HCT116 (cell line): ENCODE data around the gene LSM10. TPM values are rescaled to one million over a fixed set of nuclear protein-coding genes. Genes with fewer than 3 reads are reported as not detected.

Source experiments
- ATAC-seq: fragments of 200-7000 bp; cut with Tn5 transposase; 2 replicates; pipeline ENCODE4 v1.9.1; 2020; ENCODE audit warnings: mild to moderate bottlenecking, moderate library complexity
- BruUV-seq: library from RNA; stranded (reverse); fragments of 400-500 nt; replicated peaks from 2 replicates; lab custom pipeline; 2021; lab: Mats Ljungman, UMichigan
- CTCF ChIA-PET: fragments of 300-600 bp; sonication (Branson Sonifier 250); formaldehyde crosslinking; loops from one replicate; lab custom pipeline; 2021; ENCODE audit warnings: antibody characterized with exemption; lab: Charles Lee
- POLR2A ChIA-PET: fragments of 300-600, 350-600 bp; sonication (Branson Sonifier 250); formaldehyde crosslinking; loops from one replicate; lab custom pipeline; 2021; ENCODE audit warnings: antibody characterized with exemption; lab: Charles Lee
- RAD21 ChIA-PET, 2 experiments: fragments of 300-600 bp; sonication (Branson Sonifier 250); formaldehyde crosslinking; loops; one replicate each; lab custom pipeline; 2023; ENCODE audit warnings: low total read pairs in 2 of 2; ENCODE audit not compliant: uncharacterized antibody in 2 of 2, unreplicated experiment in 2 of 2, low non-redundant PET in 1 of 2; lab: Charles Lee
- DNase-seq: peaks from one replicate; pipeline ENCODE4 v3.0.0-alpha.2; 2010; ENCODE audit warnings: low read depth, low spot score
- H2AFZ ChIP-seq: fragments of 200-600 bp; shearing (Covaris generic), sonication (generic); 2 replicates; pipeline ENCODE4 v1.6.1; 2017; ENCODE audit warnings: low read depth, mixed run types, mixed read lengths, antibody characterized with exemption, low read length; ENCODE audit not compliant: poor library complexity, severe bottlenecking
- H3K27ac ChIP-seq: 2 replicates; pipeline ENCODE4 v1.5.1; 2012; ENCODE audit warnings: low read depth, low read length
- H3K27me3 ChIP-seq: fragments of 200-600 bp; sonication (generic); 2 replicates; pipeline ENCODE4 v1.6.1; 2016; ENCODE audit warnings: mixed run types, low read length, mixed read lengths; ENCODE audit not compliant: insufficient read depth
- H3K36me3 ChIP-seq, 2 experiments: fragments of 200-500 bp in 1 of 2; fragments of 200-600 bp in 1 of 2; sonication (Bioruptor generic) in 1 of 2; sonication (generic) in 1 of 2; 2 replicates each; pipeline versions ENCODE4 v1.5.1 to v1.6.1; 2014 to 2016; ENCODE audit warnings: low read length in 2 of 2, inconsistent platforms in 1 of 2, mixed read lengths in 1 of 2, mixed run types in 1 of 2; ENCODE audit not compliant: insufficient read depth in 2 of 2, control insufficient read depth in 1 of 2
- H3K4me1 ChIP-seq, 2 experiments: fragments of 200-600 bp in 1 of 2; sonication (generic) in 1 of 2; 2 replicates each; pipeline versions ENCODE4 v1.5.1 to v1.6.1; 2012 to 2017; ENCODE audit warnings: low read length in 2 of 2, inconsistent platforms in 1 of 2, mild to moderate bottlenecking in 1 of 2, mixed read lengths in 1 of 2, mixed run types in 1 of 2, moderate library complexity in 1 of 2; ENCODE audit not compliant: insufficient read depth in 2 of 2, control insufficient read depth in 1 of 2
- H3K4me2 ChIP-seq: fragments of 200-600 bp; sonication (generic); 2 replicates; pipeline ENCODE4 v1.6.1; 2017; ENCODE audit warnings: mixed run types, low read length, mixed read lengths
- H3K4me3 ChIP-seq, 2 experiments: fragments of 200-600 bp in 1 of 2; sonication (generic) in 1 of 2; replicated peaks in 1 of 2; 2 replicates each; pipeline ENCODE4 v1.5.1; 2011 to 2016; ENCODE audit warnings: low read length in 2 of 2, control low read depth in 1 of 2, low read depth in 1 of 2, mild to moderate bottlenecking in 1 of 2, mixed read lengths in 1 of 2, mixed run types in 1 of 2
- H3K79me2 ChIP-seq: fragments of 200-600 bp; sonication (generic); 2 replicates; pipeline ENCODE4 v1.6.1; 2017; ENCODE audit warnings: mild to moderate bottlenecking, mixed run types, low read length, moderate library complexity, mixed read lengths; ENCODE audit not compliant: insufficient read depth
- H3K9ac ChIP-seq: fragments of 200-600 bp; sonication (generic); 2 replicates; pipeline ENCODE4 v1.6.1; 2016; ENCODE audit warnings: low read length, mixed read lengths
- H3K9me2 ChIP-seq: fragments of 200-600 bp; sonication (generic), shearing (Covaris generic); 2 replicates; pipeline ENCODE4 v1.6.1; 2017; ENCODE audit warnings: mixed run types, mild to moderate bottlenecking, moderate library complexity; ENCODE audit not compliant: insufficient read depth
- H3K9me3 ChIP-seq, 2 experiments: fragments of 200-500 bp in 1 of 2; fragments of 200-600 bp in 1 of 2; sonication (Bioruptor generic) in 1 of 2; sonication (generic) in 1 of 2; 2 replicates each; pipeline ENCODE4 v1.6.1; 2014 to 2017; ENCODE audit warnings: low read length in 2 of 2, mixed read lengths in 2 of 2, inconsistent platforms in 1 of 2, low read depth in 1 of 2, mild to moderate bottlenecking in 1 of 2, mixed run types in 1 of 2, moderate library complexity in 1 of 2; ENCODE audit not compliant: control insufficient read depth in 1 of 2, insufficient read depth in 1 of 2
- H4K20me1 ChIP-seq: fragments of 200-600 bp; sonication (generic), shearing (Covaris generic); 2 replicates; pipeline ENCODE4 v1.6.1; 2017; ENCODE audit warnings: mixed run types, mild to moderate bottlenecking, moderate library complexity; ENCODE audit not compliant: insufficient read depth
- CBX3 ChIP-seq: IDR thresholded peaks from 2 replicates; pipeline ENCODE4 v1.6.1; 2012; ENCODE audit warnings: low read depth
- ELF1 ChIP-seq: IDR thresholded peaks from 2 replicates; pipeline ENCODE4 v1.6.1; 2012; ENCODE audit warnings: low read depth, borderline replicate concordance
- EZH2phosphoT487 ChIP-seq: fragments of 200-600 bp; IDR thresholded peaks from 2 replicates; pipeline ENCODE4 v1.6.1; 2018; ENCODE audit warnings: antibody characterized with exemption, borderline replicate concordance
- FOSL1 ChIP-seq: IDR thresholded peaks from 2 replicates; pipeline ENCODE4 v1.6.1; 2012; ENCODE audit warnings: low read depth
- JUND ChIP-seq: IDR thresholded peaks from 2 replicates; pipeline ENCODE4 v1.6.1; 2012
- RAD21 ChIP-seq: IDR thresholded peaks from 2 replicates; pipeline ENCODE4 v1.6.1; 2012; ENCODE audit warnings: low read depth, mild to moderate bottlenecking
- SIN3A ChIP-seq: IDR thresholded peaks from 2 replicates; pipeline ENCODE4 v1.6.1; 2012; ENCODE audit warnings: low read depth
- SP1 ChIP-seq: IDR thresholded peaks from 2 replicates; pipeline ENCODE4 v1.6.1; 2012; ENCODE audit warnings: low read depth
- TCF7L2 ChIP-seq: IDR thresholded peaks from 2 replicates; pipeline ENCODE4 v1.7.0; 2011; ENCODE audit warnings: borderline replicate concordance, inconsistent platforms; ENCODE audit not compliant: insufficient read depth, insufficient read length; ENCODE audit errors: extremely low read depth
- ZFX ChIP-seq: fragments of 450-650 bp; IDR thresholded peaks from 2 replicates; pipeline ENCODE4 v1.6.1; 2017
- ZNF274 ChIP-seq: fragments of 200-500 bp; sonication (Bioruptor generic); IDR thresholded peaks from 2 replicates; pipeline ENCODE4 v1.6.1; 2014; ENCODE audit warnings: mild to moderate bottlenecking, low read depth, low read length, inconsistent platforms
- intact Hi-C: fragments of 100-400 bp; cut with micrococcal nuclease; formaldehyde crosslinking; loops from 2 replicates; pipeline ENCODE4 v1.10.0; 2022
- total RNA-seq: library from RNA; stranded (reverse); gene quantifications from one replicate; pipeline ENCODE4 v1.2.1, GENCODE V29; 2021; ENCODE audit not compliant: unreplicated experiment
- TF ChIP-seq, protein P1 (sequence below): IDR thresholded peaks from 2 replicates; pipeline ENCODE4 v1.6.1; 2012
- TF ChIP-seq, protein P2 (sequence below): IDR thresholded peaks from 2 replicates; pipeline ENCODE4 v1.6.1; 2012; ENCODE audit warnings: low read depth
- TF ChIP-seq, protein P3 (sequence below), 3 experiments: fragments of 200-600 bp in 1 of 3; sonication (generic) in 1 of 3; IDR thresholded peaks in 2 of 3; conservative IDR thresholded peaks in 1 of 3; 2 replicates each; pipeline ENCODE4 v1.5.1; 2012 to 2017; ENCODE audit warnings: low read depth in 2 of 3, low read length in 2 of 3, antibody characterized with exemption in 1 of 3, borderline replicate concordance in 1 of 3, control low read depth in 1 of 3, mild to moderate bottlenecking in 1 of 3, mixed read lengths in 1 of 3, mixed run types in 1 of 3, moderate library complexity in 1 of 3; ENCODE audit not compliant: insufficient read depth in 1 of 3

The LSM10 gene
- total RNA-seq, 1 experiment from 2014 or later = 49.5 TPM

GRCh38 chr1:36354486-36354885 is 43.2 kb downstream of the LSM10 start (continued):
- TF ChIP-seq, protein P1, sequence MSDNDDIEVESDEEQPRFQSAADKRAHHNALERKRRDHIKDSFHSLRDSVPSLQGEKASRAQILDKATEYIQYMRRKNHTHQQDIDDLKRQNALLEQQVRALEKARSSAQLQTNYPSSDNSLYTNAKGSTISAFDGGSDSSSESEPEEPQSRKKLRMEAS = no peak
- TF ChIP-seq, protein P2, sequence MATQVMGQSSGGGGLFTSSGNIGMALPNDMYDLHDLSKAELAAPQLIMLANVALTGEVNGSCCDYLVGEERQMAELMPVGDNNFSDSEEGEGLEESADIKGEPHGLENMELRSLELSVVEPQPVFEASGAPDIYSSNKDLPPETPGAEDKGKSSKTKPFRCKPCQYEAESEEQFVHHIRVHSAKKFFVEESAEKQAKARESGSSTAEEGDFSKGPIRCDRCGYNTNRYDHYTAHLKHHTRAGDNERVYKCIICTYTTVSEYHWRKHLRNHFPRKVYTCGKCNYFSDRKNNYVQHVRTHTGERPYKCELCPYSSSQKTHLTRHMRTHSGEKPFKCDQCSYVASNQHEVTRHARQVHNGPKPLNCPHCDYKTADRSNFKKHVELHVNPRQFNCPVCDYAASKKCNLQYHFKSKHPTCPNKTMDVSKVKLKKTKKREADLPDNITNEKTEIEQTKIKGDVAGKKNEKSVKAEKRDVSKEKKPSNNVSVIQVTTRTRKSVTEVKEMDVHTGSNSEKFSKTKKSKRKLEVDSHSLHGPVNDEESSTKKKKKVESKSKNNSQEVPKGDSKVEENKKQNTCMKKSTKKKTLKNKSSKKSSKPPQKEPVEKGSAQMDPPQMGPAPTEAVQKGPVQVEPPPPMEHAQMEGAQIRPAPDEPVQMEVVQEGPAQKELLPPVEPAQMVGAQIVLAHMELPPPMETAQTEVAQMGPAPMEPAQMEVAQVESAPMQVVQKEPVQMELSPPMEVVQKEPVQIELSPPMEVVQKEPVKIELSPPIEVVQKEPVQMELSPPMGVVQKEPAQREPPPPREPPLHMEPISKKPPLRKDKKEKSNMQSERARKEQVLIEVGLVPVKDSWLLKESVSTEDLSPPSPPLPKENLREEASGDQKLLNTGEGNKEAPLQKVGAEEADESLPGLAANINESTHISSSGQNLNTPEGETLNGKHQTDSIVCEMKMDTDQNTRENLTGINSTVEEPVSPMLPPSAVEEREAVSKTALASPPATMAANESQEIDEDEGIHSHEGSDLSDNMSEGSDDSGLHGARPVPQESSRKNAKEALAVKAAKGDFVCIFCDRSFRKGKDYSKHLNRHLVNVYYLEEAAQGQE = no peak

DNA sequence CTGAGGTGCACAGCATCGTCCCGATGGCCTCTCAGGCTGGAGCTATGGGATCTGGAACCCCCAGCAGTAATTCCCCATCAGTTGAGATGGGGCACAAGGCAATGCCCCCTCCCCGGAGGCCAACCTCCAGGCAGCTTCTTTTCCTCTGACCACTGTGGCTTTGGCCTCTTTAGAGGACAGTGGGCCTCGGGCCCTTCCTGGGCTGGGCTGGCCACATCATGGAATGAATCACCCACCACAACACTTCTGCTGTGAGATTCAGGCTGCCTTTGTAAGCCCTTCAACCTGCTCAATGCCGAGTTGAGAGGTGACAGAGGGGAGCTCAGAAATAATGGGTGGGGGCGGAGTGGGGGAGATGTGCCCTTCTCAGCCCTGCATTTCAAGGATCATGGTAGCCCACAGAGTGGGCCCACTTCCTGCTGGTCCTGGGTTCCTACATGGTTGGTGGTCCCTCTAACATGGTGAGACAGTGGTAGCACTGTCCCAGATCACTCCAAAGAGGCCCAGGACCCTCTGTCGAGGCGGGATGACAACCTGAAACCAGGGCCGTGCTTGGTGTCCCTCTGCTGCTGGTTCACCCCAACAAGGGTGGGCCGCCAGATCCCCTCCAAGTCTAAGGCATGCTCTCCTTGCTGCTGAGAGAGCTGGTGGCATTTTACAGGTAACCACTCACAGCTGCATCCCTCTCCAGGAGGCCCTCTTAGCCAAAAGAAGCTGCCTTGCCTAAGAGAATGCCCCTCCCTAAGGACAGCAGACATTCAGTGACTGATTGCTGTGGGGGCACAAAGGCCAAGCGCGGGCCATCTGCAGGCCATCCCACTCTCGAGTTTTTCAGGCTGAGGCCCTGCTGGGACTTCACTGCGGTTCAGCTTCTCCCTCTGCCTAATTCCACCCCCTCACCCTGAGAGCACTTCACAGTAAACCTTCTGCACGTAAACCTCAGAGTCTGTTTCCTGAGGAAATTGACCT is 44.5 kb downstream of the LSM10 start:
- H3K36me3 ChIP-seq = peaks cover 18 to 32% of the 10 kb centered on the region in 2 experiments; a peak in 3 of 4 replicates
- ChIA-PET RAD21 (interaction anchor here in 1 of 2 experiments (0.7 kb wide), 1 partner anchor 88 kb away, joined by 3 read pairs; no protein-coding TSS in a partner anchor), CTCF (no interaction called here), POLR2A (no interaction called here)
- no peaks in the 10 kb centered on the region for H3K9me3 ChIP-seq
- no peaks in the 10 kb centered on the region for H3K9me2 ChIP-seq
- H3K79me2 ChIP-seq = no peaks in the 10 kb centered on the region
- H3K27ac ChIP-seq = 0 out of 2 replicates have a peak overlapping the region, but pooled peaks have one; percentile 25
- H3K4me2 ChIP-seq = peak overlapping the region; percentile 78
- ATAC-seq (no peak), DNase-seq (no peak)
- peak overlapping the region; percentile 63; the same call in 1 of the 2 replicates for H3K9ac ChIP-seq
- no TSS peak for BruUV-seq
- no peaks in the 10 kb centered on the region for H3K27me3 ChIP-seq
- H4K20me1 ChIP-seq = no peaks in the 10 kb centered on the region
- H2AFZ ChIP-seq = no peak overlapping the region
- intact Hi-C loops = no loop called here
- H3K4me1 ChIP-seq = peaks cover 6 to 50% of the 10 kb centered on the region in 2 experiments; a peak in 3 of 4 replicates
- no peak overlapping the region for H3K4me3 ChIP-seq
- TF ChIP-seq RAD21 (no peak), SIN3A (no peak), TCF7L2 (no peak), JUND (no peak), SP1 (no peak), CBX3 (no peak), ELF1 (no peak), ZFX (no peak), EZH2phosphoT487 (no peak), ZNF274 (no peak), FOSL1 (no peak)
- TF ChIP-seq, protein P3, sequence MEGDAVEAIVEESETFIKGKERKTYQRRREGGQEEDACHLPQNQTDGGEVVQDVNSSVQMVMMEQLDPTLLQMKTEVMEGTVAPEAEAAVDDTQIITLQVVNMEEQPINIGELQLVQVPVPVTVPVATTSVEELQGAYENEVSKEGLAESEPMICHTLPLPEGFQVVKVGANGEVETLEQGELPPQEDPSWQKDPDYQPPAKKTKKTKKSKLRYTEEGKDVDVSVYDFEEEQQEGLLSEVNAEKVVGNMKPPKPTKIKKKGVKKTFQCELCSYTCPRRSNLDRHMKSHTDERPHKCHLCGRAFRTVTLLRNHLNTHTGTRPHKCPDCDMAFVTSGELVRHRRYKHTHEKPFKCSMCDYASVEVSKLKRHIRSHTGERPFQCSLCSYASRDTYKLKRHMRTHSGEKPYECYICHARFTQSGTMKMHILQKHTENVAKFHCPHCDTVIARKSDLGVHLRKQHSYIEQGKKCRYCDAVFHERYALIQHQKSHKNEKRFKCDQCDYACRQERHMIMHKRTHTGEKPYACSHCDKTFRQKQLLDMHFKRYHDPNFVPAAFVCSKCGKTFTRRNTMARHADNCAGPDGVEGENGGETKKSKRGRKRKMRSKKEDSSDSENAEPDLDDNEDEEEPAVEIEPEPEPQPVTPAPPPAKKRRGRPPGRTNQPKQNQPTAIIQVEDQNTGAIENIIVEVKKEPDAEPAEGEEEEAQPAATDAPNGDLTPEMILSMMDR (IDR thresholded peaks at IDR 0.05 in 2 of 3, conservative IDR thresholded peaks at IDR 0.05 in 1 of 3; ENCODE audit: borderline replicate concordance in 1 of 3, insufficient read depth in 1 of 3, low read depth in 2 of 3, low read length in 2 of 3) = no peak
